ENCODE measurements around the gene DDTL.
"Not testable (repeated sequence)": the region's sequence is repeated elsewhere in the genome, so short reads cannot be mapped to it uniquely, and the experiment has no call there.

DDTL gene

DNA sequence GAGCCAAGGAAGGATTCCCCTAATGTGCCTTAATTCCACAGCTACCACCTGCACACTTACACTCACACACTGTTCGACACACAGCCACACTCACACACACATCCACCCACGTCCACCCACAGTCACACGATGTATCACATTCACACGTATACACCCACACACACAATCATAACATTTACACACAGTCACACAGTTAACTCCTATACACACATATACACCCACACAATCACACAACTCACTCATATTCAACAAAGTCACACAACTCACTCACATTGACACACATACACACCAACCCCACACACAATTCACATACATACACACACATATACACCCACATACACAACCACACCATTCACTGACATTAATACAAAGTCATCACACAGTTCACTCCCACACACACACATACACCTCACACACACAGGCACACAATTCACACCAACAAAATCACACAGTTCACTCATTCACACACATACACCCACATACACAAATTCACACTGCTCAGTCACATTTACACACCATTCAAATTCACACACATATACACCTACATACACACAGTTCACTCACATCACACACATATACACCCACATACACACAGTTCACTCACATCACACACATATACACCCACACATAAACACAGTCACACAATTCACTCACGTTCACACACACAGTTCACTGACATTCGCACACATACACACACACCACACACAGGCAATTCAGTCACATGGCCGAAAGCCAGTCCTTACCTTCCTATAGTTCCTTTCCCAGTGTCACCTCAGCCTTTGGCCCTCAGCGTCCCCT, 12.3 kb upstream of the DDTL start:
- H3K27ac Mint-ChIP-seq, CTCF ChIA-PET, H3K4me1 Mint-ChIP-seq, H3K4me3 Mint-ChIP-seq, H3K36me3 Mint-ChIP-seq, H3K27me3 Mint-ChIP-seq, H3K9me3 Mint-ChIP-seq, DNase-seq: not testable (repeated sequence)

DNA sequence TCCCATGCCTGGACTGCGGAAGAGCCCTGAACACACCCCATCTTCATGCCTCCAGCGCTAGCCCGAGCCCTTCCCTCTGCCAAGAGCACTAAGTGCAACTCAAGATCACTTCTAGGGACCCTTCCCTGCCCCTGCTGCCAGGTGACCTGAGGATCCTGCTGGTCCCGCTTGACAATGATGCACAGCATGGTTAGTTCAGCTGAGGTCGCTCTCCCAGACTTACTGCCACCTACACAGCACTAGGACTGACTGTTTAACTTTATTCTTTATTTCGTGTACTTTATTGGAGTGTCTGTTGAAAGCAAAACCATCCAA, 11.7 kb upstream of the DDTL start:
- H3K36me3 Mint-ChIP-seq, CTCF ChIA-PET, H3K9me3 Mint-ChIP-seq, H3K4me1 Mint-ChIP-seq, H3K27ac Mint-ChIP-seq, H3K4me3 Mint-ChIP-seq, DNase-seq, H3K27me3 Mint-ChIP-seq: not testable (repeated sequence)

DNA sequence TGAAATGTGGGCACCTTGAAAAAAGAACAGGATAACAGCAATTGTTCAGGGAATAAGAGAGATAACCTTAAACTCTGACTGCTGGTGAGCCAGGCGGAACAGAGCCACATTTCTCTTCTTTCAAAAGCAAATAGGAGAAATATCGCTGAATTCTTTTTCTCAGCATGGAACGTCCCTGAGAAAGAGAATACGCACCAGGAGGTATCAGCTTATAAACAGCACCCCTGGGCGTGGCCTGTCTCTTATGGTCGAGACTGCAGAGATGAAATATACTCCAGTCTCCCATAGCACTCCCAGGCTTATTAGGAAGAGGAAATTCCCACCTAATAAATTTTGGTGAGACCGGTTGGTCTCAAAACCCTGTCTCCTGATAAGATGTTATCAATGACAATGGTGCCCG, 10.8 kb upstream of the DDTL start:
- CTCF ChIA-PET = interaction anchor here (1.0 to 1.4 kb wide), 3 partner anchors 60 to 97 kb away, joined by 3 to 4 read pairs (median 3); no protein-coding TSS in a partner anchor

DNA sequence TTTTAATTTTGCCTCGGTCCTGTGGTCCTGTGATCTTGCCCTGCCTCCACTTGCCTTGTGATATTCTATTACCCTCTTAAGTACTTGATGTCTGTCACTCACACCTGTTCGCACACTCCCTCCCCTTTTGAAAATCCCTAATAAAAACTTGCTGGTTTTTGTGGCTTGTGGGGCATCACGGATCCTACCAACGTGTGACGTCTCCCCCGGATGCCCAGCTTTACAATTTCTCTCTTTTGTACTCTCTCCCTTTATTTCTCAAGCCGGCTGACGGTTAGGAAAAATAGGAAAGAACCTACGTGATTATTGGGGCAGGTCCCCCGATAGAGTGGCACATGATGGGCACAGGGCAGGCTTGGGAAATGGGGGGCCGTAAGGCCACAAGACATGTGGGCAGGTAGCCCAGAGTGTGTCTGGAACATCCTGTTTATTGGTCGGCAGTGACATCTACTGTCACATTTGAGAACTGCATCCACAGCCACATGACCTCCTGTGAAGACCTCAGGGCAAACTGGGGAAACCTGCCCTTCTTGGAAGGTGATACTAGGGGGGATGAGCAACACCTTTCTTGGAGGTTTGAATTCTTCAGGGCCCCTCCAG, 10.3 kb upstream of the DDTL start:
- H3K4me1 Mint-ChIP-seq, H3K27ac Mint-ChIP-seq, H3K36me3 Mint-ChIP-seq, H3K4me3 Mint-ChIP-seq, H3K9me3 Mint-ChIP-seq: not testable (repeated sequence)
- peaks cover 11% of the 10 kb centered on the region for H3K27me3 Mint-ChIP-seq
- CTCF ChIA-PET = interaction anchor here (1.0 to 1.4 kb wide), 3 partner anchors 60 to 98 kb away, joined by 3 to 4 read pairs (median 3); no protein-coding TSS in a partner anchor
- DNase-seq = peak; percentile 87

More for the DNA sequence above, 10.8 kb upstream of the DDTL start:
- H3K4me3 Mint-ChIP-seq, H3K36me3 Mint-ChIP-seq, H3K9me3 Mint-ChIP-seq, H3K27ac Mint-ChIP-seq, H3K4me1 Mint-ChIP-seq, DNase-seq: not testable (repeated sequence)
- peaks cover 11% of the 10 kb centered on the region for H3K27me3 Mint-ChIP-seq

DNA sequence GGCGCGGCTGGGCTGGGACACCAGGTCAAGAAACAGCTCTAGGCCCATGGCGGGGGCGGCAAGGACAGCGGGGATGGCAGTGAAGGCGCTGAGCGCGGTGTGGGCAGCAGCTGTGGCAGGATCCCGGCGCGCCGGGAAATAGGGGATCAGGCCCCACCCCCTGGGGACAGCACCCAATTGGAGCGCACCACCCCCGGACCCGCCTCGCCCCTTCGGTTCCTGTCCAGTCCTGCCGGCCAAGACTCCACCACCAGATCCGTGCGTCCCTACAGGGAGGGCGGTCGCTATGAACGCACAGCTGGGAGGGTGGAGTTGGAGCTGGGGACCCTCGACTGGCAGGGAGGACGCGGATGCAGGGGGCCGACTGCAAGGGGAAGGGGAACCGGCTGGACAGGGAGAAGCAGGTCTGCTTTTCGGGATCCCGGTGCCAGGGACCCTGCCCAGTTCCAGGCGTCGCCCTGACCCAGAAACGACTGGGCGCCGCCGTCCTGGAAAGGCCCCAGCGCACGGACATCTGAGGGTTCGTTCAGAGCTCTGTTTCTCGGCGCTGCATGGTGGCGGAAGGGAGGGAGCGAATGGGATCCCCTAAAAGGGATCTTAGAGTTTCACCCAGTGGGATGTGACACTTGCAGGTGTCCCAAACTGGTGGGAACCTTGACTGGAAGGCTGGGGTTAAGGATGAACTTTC, 5.5 kb upstream of the DDTL start, which contains the start of gene GSTT2B:
Gene GSTT2B, minus strand, starts transcription at position 112 of the 688 bp plus-strand sequence. Its CDS starts 64 bp downstream, at position 48.
- H3K4me3 Mint-ChIP-seq, CTCF ChIA-PET, H3K4me1 Mint-ChIP-seq: not testable (repeated sequence)

DNA sequence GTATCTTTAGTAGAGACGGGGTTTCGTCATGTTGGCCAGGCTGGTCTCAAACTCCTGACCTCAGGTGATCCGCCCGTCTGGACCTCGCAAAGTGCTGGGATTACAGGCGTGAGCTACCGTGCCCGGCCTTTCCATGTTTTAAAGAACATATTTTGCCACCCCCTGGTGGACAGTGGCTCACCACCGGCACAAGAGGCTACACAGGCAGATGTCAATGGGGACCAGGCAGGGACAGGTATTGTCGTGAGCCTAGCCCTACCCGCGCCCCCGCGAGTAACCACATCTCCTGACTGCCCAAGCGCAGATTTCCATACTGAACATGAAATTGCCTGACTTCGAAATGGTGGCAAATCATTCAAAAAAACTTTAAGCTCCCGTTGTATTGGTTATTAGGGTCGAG, 594 bp upstream of the DDTL start:
- H3K27ac Mint-ChIP-seq, H3K27me3 Mint-ChIP-seq, H3K9me3 Mint-ChIP-seq, DNase-seq, CTCF ChIA-PET, H3K4me3 Mint-ChIP-seq: not testable (repeated sequence)
- Mint-ChIP-seq H3K4me1 (peaks cover 20% of the 10 kb centered on the region), H3K36me3 (peaks cover 20% of the 10 kb centered on the region)

More for the DNA sequence above, 5.5 kb upstream of the DDTL start, which contains the start of gene GSTT2B:
- H3K27ac Mint-ChIP-seq, H3K9me3 Mint-ChIP-seq, DNase-seq, H3K36me3 Mint-ChIP-seq: not testable (repeated sequence)
- peaks cover 11% of the 10 kb centered on the region for H3K27me3 Mint-ChIP-seq

DNA sequence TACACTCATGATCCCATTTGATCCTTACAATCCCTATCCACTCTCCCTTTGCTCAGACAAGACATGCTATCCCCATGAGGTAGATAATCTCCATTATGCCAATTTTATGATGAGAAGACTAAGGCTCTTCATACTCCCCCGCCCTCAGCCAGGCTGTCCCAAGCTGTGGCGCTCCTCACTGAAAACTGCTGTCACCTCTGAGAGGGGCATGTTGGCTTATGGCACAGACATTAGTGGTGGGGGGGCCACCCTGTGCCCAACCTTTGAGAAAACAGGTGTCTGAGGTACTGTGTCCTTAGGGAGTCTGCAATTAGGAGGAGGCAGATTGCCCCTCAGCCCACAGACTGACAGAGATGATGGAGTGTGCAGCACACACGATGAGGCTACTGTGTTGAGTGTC, 2.4 kb downstream of the DDTL start:
- peaks cover 30% of the 10 kb centered on the region for H3K36me3 Mint-ChIP-seq
- H3K4me3 Mint-ChIP-seq = peak overlapping the region; percentile 41
- no peak overlapping the region for H3K27ac Mint-ChIP-seq

DNA sequence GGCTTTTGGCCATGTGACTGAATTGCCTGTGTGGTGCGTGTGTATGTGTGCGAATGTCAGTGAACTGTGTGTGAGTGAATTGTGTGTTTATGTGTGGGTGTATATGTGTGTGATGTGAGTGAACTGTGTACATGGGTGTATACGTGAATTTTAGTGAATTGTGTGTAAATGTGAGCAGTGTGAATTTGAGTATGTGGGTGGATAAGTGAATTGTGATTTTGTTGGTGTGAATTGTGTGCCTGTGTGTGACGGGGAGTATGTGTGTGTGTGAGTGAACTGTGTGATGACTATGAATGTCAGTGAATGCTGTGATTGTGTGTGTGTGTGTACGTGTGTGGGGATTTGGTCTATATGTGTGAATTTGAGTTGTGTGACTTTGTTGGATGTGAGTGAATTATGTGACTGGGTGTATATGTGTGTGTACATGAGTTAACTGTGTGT, 3.5 kb downstream of the DDTL start:
- Mint-ChIP-seq H3K36me3 (peaks cover 30% of the 10 kb centered on the region), H3K4me3 (no peak overlapping the region), H3K27ac (no peak overlapping the region), H3K27me3 (no peaks in the 10 kb centered on the region), H3K4me1 (peaks cover 30% of the 10 kb centered on the region), H3K9me3 (no peaks in the 10 kb centered on the region)
- no peak for DNase-seq
- CTCF ChIA-PET = no interaction called here

More for the DNA sequence above, 2.4 kb downstream of the DDTL start:
- no peak for DNase-seq
- CTCF ChIA-PET = no interaction called here
- Mint-ChIP-seq H3K9me3 (no peaks in the 10 kb centered on the region), H3K27me3 (no peaks in the 10 kb centered on the region), H3K4me1 (peaks cover 30% of the 10 kb centered on the region)

DNA sequence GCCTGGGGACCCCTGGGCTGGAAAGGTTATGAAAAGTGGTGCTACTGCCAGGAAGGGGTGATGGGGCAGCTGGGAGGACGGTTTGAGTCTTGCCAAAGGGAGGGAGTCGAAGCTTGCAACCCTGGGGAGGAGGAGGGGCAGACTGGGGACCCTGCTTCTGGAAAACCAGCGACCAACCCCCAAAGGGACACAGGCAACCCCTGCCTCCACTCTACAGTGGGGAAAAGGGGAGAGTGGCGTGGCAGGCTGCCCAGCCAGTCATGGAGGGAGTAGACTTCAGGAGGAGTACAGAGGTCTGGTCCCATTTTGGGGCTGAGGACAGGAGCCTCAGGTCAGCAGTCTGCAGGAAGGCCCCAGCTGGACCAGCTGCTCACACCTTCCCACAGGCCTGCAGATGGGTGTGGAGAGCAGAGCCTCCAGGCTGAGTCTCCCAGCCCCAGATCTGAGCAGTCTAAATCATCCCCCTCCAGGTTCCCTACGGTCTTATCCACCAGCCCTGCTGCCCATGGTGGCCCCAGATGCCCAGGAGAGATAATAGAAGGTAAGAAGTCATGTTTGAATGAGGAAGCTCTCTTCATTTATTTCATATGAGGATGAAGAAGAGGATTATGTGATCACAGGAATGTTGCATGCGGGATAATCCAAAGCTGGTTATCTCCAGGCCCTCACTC, 4.3 kb downstream of the DDTL start:
- Mint-ChIP-seq H3K4me1 (peaks cover 30% of the 10 kb centered on the region), H3K9me3 (no peaks in the 10 kb centered on the region), H3K27me3 (no peaks in the 10 kb centered on the region), H3K36me3 (peaks cover 30% of the 10 kb centered on the region), H3K4me3 (no peak overlapping the region), H3K27ac (no peak overlapping the region)
- DNase-seq = no peak
- CTCF ChIA-PET = interaction anchor here (1.5 kb wide), 1 partner anchor 204 kb away, joined by 3 read pairs; no protein-coding TSS in a partner anchor

DNA sequence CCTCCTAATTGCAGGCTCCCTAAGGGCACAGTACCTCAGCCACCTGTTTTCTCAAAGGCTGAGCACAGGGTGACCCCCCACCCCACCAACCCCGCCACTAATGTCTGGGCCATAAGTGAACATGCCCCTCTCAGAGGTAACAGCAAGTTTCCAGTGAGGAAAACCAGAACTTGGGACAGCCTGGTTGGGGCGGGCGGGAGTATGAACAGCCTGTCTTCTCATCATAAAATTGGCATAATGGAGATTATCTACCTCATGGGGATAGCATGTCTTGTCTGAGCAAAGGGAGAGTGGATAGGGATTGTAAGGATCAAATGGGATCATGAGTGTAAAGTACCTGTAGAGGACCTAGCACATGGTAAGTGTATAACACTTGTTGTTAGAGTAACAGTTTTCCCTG, 5.2 kb downstream of the DDTL start:
- CTCF ChIA-PET = interaction anchor here (1.5 kb wide), 1 partner anchor 203 kb away, joined by 3 read pairs; no protein-coding TSS in a partner anchor
- Mint-ChIP-seq H3K4me3 (peak overlapping the region; percentile 40), H3K36me3 (peaks cover 30% of the 10 kb centered on the region), H3K4me1 (peaks cover 30% of the 10 kb centered on the region)
- H3K27me3 Mint-ChIP-seq, DNase-seq, H3K9me3 Mint-ChIP-seq, H3K27ac Mint-ChIP-seq: not testable (repeated sequence)

DNA sequence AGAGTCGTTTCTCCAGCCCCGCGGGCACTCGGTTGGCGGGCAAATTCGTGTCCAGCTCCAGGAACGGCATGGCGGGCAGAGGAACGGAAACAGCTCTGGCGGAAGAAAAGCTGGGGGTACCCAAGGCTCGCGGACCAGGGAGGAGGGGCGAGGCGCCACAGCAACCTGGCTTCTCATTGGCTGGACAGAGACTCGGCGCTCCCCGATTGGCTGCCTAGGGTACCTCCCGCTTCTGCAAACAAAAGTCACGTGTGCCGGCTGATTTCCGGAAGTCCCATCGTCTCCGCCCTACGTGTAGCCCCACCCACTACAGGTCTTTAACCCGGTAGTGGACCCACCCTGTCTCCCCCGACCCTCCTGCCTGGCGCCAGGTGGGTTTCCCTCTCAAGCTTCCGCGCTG, 7.7 kb downstream of the DDTL start, which contains the start of gene DDT:
Gene DDT, minus strand, starts transcription at position 97 of the 400 bp plus-strand sequence. Its CDS starts 27 bp downstream, at position 70.
- H3K4me1 Mint-ChIP-seq = peaks cover 25% of the 10 kb centered on the region
- H3K27ac Mint-ChIP-seq, H3K27me3 Mint-ChIP-seq, H3K9me3 Mint-ChIP-seq, DNase-seq, CTCF ChIA-PET, H3K4me3 Mint-ChIP-seq: not testable (repeated sequence)
- peaks cover 26% of the 10 kb centered on the region for H3K36me3 Mint-ChIP-seq

DNA sequence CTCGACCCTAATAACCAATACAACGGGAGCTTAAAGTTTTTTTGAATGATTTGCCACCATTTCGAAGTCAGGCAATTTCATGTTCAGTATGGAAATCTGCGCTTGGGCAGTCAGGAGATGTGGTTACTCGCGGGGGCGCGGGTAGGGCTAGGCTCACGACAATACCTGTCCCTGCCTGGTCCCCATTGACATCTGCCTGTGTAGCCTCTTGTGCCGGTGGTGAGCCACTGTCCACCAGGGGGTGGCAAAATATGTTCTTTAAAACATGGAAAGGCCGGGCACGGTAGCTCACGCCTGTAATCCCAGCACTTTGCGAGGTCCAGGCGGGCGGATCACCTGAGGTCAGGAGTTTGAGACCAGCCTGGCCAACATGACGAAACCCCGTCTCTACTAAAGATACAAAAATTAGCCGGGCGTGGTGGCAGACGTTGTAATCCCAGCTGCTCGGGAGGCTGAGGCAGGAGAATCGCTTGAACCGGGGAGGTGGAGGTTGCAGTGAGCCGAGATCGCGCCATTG, 8.2 kb downstream of the DDTL start:
- H3K27ac Mint-ChIP-seq, H3K9me3 Mint-ChIP-seq, CTCF ChIA-PET, H3K4me3 Mint-ChIP-seq, DNase-seq, H3K27me3 Mint-ChIP-seq: not testable (repeated sequence)
- H3K36me3 Mint-ChIP-seq = peaks cover 21% of the 10 kb centered on the region
- H3K4me1 Mint-ChIP-seq = peaks cover 20% of the 10 kb centered on the region

DNA sequence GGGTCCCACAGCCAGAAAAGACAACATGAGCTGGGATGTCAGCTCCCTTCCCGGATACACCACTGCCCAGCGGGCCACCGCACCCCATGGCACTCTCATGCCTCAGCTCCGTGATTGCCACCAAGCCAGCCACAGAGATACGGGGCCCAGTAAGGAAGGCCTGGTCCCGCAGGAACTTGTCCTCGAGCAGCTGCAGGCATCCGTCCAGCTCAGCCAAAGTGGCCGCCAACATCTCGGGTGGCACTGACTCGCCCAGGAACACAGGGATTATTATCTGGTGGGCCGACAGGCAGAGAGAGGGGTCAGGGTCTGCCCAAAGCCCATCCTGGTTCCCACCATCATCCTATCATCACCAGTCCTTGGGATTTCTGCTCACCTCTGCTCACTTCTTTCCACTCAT, 10.6 kb downstream of the DDTL start:
- DNase-seq, H3K27ac Mint-ChIP-seq, CTCF ChIA-PET, H3K9me3 Mint-ChIP-seq, H3K4me1 Mint-ChIP-seq, H3K36me3 Mint-ChIP-seq, H3K4me3 Mint-ChIP-seq, H3K27me3 Mint-ChIP-seq: not testable (repeated sequence)

All from activated naive CD4-positive, alpha-beta T cell treated with anti-CD3 and anti-CD28 coated beads, Interleukin-2, amount 10 ng/mL, durations not matched to agents 7 days and 5 days (primary cell).